GM19099 (cell line): Measurements from ENCODE around the gene EFCAB9.

ENCODE experiments used
- POLR2A ChIP-seq: IDR thresholded peaks from 3 replicates; pipeline ENCODE4 v1.6.1; 2011; ENCODE audit warnings: low read depth; ENCODE audit not compliant: insufficient read length; ENCODE audit errors: extremely low read depth

The EFCAB9 gene

GRCh38 chr5:172209714-172210113 lies 15.7 kb downstream of the EFCAB9 start:
- TF ChIP-seq POLR2A = no peak

- TF ChIP-seq POLR2A = no peak
Observed at GRCh38 chr5:172211676-172212075, 17.7 kb downstream of the EFCAB9 start.

GRCh38 chr5:172213126-172213525 lies 19.2 kb downstream of the EFCAB9 start:
- no peak for TF ChIP-seq POLR2A

- no peak for TF ChIP-seq POLR2A
Observed at GRCh38 chr5:172216345-172216744, 22.4 kb downstream of the EFCAB9 start.

GRCh38 chr5:172219296-172219695 lies 25.3 kb downstream of the EFCAB9 start:
- no peak for TF ChIP-seq POLR2A

GRCh38 chr5:172223901-172224873 lies 30.2 kb downstream of the EFCAB9 start:
- no peak for TF ChIP-seq POLR2A

GRCh38 chr5:172224996-172225395 lies 31.0 kb downstream of the EFCAB9 start:
- TF ChIP-seq POLR2A = no peak

- TF ChIP-seq POLR2A = no peak
Observed at GRCh38 chr5:172229904-172230303, 35.9 kb downstream of the EFCAB9 start.

- no peak for TF ChIP-seq POLR2A
Observed at GRCh38 chr5:172234031-172234430, 40.1 kb downstream of the EFCAB9 start.

- TF ChIP-seq POLR2A = no peak
Observed at GRCh38 chr5:172235132-172235780, 41.3 kb downstream of the EFCAB9 start.

GRCh38 chr5:172235827-172236736 lies 42.1 kb downstream of the EFCAB9 start:
- TF ChIP-seq POLR2A = no peak

- TF ChIP-seq POLR2A = no peak
Observed at GRCh38 chr5:172238334-172238733, 44.4 kb downstream of the EFCAB9 start.

- no peak for TF ChIP-seq POLR2A
Observed at GRCh38 chr5:172243302-172243701, 49.3 kb downstream of the EFCAB9 start.

GRCh38 chr5:172245046-172245445 lies 51.1 kb downstream of the EFCAB9 start:
- no peak for TF ChIP-seq POLR2A

GRCh38 chr5:172245703-172246125 lies 51.7 kb downstream of the EFCAB9 start:
- TF ChIP-seq POLR2A = no peak
